GM12878 (cell line): Measurements from ENCODE around the gene CDH4. TPM values are rescaled to one million over a fixed set of nuclear protein-coding genes. Genes with fewer than 3 reads are reported as not detected.

Source experiments
- ATAC-seq: fragments of 200-7000 bp; cut with Tn5 transposase; 3 replicates; pipeline ENCODE4 v1.9.1; 2020; ENCODE audit warnings: mild to moderate bottlenecking, moderate library complexity
- BruUV-seq: library from RNA; stranded (reverse); fragments of 400-500 nt; replicated peaks from 2 replicates; lab custom pipeline; 2021; lab: Mats Ljungman, UMichigan
- CTCF ChIA-PET: fragments of 300-600 bp; sonication (Branson Sonifier 250); formaldehyde crosslinking; extraction: SDS; loops from one replicate; lab custom pipeline; 2021; ENCODE audit warnings: inconsistent platforms; lab: Yijun Ruan, JAX
- POLR2A ChIA-PET: fragments of 350-600 bp; formaldehyde crosslinking; extraction: SDS; loops from one replicate; lab custom pipeline; 2021; ENCODE audit warnings: inconsistent platforms; lab: Charles Lee
- RAD21 ChIA-PET: fragments of 300-600 bp; sonication (Branson Sonifier 250); formaldehyde crosslinking; loops from one replicate; lab custom pipeline; 2023; ENCODE audit warnings: antibody characterized with exemption; ENCODE audit not compliant: unreplicated experiment; lab: Charles Lee
- SMC1A ChIA-PET: fragments of 300-600 bp; sonication (Branson Sonifier 250); formaldehyde crosslinking; loops from one replicate; lab custom pipeline; 2023; ENCODE audit not compliant: unreplicated experiment, uncharacterized antibody; lab: Charles Lee
- DNase-seq: peaks from one replicate; pipeline ENCODE4 v3.0.0-alpha.2; 2011; ENCODE audit warnings: low read depth, low spot score
- FAIRE-seq: peaks from 3 replicates; lab custom pipeline; 2011; peaks lifted over from hg19 to GRCh38; lab: Jason Lieb, UNC
- H2AFZ ChIP-seq: 2 replicates; pipeline ENCODE4 v1.6.0; 2011; ENCODE audit warnings: low read depth, low read length, control low read depth; ENCODE audit not compliant: control insufficient read depth
- H3K27ac ChIP-seq: 2 replicates; pipeline ENCODE4 v1.5.1; 2011; ENCODE audit warnings: control low read depth; ENCODE audit not compliant: control insufficient read depth, insufficient read depth
- H3K27me3 ChIP-seq, 2 experiments: replicated peaks in 1 of 2; 2 replicates each; pipeline versions ENCODE4 v1.6.0 to v1.6.1; 2011; ENCODE audit warnings: low read length in 1 of 2; ENCODE audit not compliant: control insufficient read depth in 2 of 2, insufficient read depth in 2 of 2
- H3K36me3 ChIP-seq, 2 experiments: 2 replicates each; pipeline ENCODE4 v1.5.1; 2011; ENCODE audit warnings: low read length in 1 of 2; ENCODE audit not compliant: control insufficient read depth in 2 of 2, insufficient read depth in 2 of 2
- H3K4me1 ChIP-seq: 2 replicates; pipeline ENCODE4 v1.6.1; 2011; ENCODE audit warnings: mild to moderate bottlenecking, low read length, moderate library complexity, mixed read lengths; ENCODE audit not compliant: control insufficient read depth, insufficient read depth
- H3K4me2 ChIP-seq: 2 replicates; pipeline ENCODE4 v1.6.0; 2011; ENCODE audit warnings: control low read depth; ENCODE audit not compliant: control insufficient read depth, insufficient read depth
- H3K4me3 ChIP-seq: fragments of 200-600 bp; sonication (generic); 2 replicates; pipeline ENCODE4 v1.5.1; 2016
- H3K79me2 ChIP-seq: 2 replicates; pipeline ENCODE4 v1.6.0; 2011; ENCODE audit warnings: low read length; ENCODE audit not compliant: control insufficient read depth, insufficient read depth
- H3K9ac ChIP-seq: 2 replicates; pipeline ENCODE4 v1.8.0; 2011; ENCODE audit warnings: low read length, control low read depth, mixed read lengths; ENCODE audit not compliant: control insufficient read depth, insufficient read depth
- H3K9me3 ChIP-seq: replicated peaks from 3 replicates; pipeline ENCODE4 v1.5.1; 2011; ENCODE audit warnings: mild to moderate bottlenecking, low read length; ENCODE audit not compliant: control insufficient read depth, insufficient read depth
- H4K20me1 ChIP-seq: 2 replicates; pipeline ENCODE4 v1.6.0; 2011; ENCODE audit not compliant: control insufficient read depth, insufficient read depth
- ATF2 ChIP-seq: IDR thresholded peaks from 2 replicates; pipeline ENCODE4 v1.6.1; 2012; ENCODE audit warnings: low read length, inconsistent platforms
- ATF3 ChIP-seq: IDR thresholded peaks from 2 replicates; pipeline ENCODE4 v1.6.1; 2011; ENCODE audit warnings: low read depth, mild to moderate bottlenecking, low read length, moderate library complexity, borderline replicate concordance; ENCODE audit errors: extremely low read depth
- BRCA1 ChIP-seq: IDR thresholded peaks from 2 replicates; pipeline ENCODE4 v1.6.1; 2011; ENCODE audit warnings: low read depth, low read length, improper control_type of control experiment
- E4F1 ChIP-seq: fragments of 450-650 bp; IDR thresholded peaks from 2 replicates; pipeline ENCODE4 v1.6.1; 2018; ENCODE audit warnings: borderline replicate concordance, mild to moderate bottlenecking; ENCODE audit not compliant: partially characterized antibody
- EED ChIP-seq: sonication (generic); IDR thresholded peaks from 2 replicates; pipeline ENCODE4 v1.6.1; 2016; ENCODE audit warnings: antibody characterized with exemption, low read depth
- IKZF1 ChIP-seq: fragments of 450-650 bp; conservative IDR thresholded peaks from 2 replicates; pipeline ENCODE4 v1.6.1; 2017; ENCODE audit warnings: antibody characterized with exemption, mild to moderate bottlenecking
- RBBP5 ChIP-seq: fragments of 200-600 bp; sonication (generic); conservative IDR thresholded peaks from 2 replicates; pipeline ENCODE4 v1.6.1; 2016
- RELB ChIP-seq: fragments of 450-650 bp; IDR thresholded peaks from 2 replicates; pipeline ENCODE4 v1.6.1; 2017; ENCODE audit warnings: low read depth, mild to moderate bottlenecking, moderate library complexity
- RUNX3 ChIP-seq: IDR thresholded peaks from 2 replicates; pipeline ENCODE4 v1.6.1; 2012; ENCODE audit warnings: low read length, inconsistent platforms
- SKIL ChIP-seq: fragments of 450-650 bp; IDR thresholded peaks from 2 replicates; pipeline ENCODE4 v1.6.1; 2017; ENCODE audit warnings: mild to moderate bottlenecking, low read depth, inconsistent platforms; ENCODE audit not compliant: poor library complexity, severe bottlenecking
- STAT3 ChIP-seq: IDR thresholded peaks from 2 replicates; pipeline ENCODE4 v1.6.1; 2011; ENCODE audit warnings: low read depth, low read length, improper control_type of control experiment
- TBL1XR1 ChIP-seq: IDR thresholded peaks from 2 replicates; pipeline ENCODE4 v1.6.1; 2012; ENCODE audit warnings: low read depth, low read length, improper control_type of control experiment
- ZSCAN29 ChIP-seq: fragments of 450-650 bp; IDR thresholded peaks from 2 replicates; pipeline ENCODE4 v1.6.1; 2017; ENCODE audit warnings: mild to moderate bottlenecking, moderate library complexity
- WGBS: methylation state at CpG from one replicate; pipeline ENCODE4 v1.1.6; 2016; ENCODE audit warnings: low lambda C conversion rate; ENCODE audit not compliant: insufficient replicate concordance, insufficient coverage; ENCODE audit errors: missing lambda C conversion rate; 5-methylcytosine and 5-hydroxymethylcytosine counted together
- in situ Hi-C: fragments of 300-500 bp; cut with MboI; formaldehyde crosslinking; loops from 9 replicates; pipeline ENCODE4 v1.14.3; 2018; ENCODE audit warnings: mixed read lengths
- intact Hi-C: fragments of 100-400 bp; cut with micrococcal nuclease; formaldehyde crosslinking; loops from one replicate; pipeline ENCODE4 v1.14.2; 2022; ENCODE audit not compliant: unreplicated experiment
- polyA plus RNA-seq, 11 experiments: library from polyadenylated mRNA; depleted of rRNA in 4 of 11; unstranded in 6 of 11; stranded (reverse) in 5 of 11; fragments of >200 nt; fragmentation: Nextera tagmentation in 4 of 11; fragmentation: Illumina TruSeq in 1 of 11; extraction: Ambion mirVana in 4 of 11; extraction: Trizol in 1 of 11; gene quantifications; 1 replicate in 1 of 11; 2 replicates in 10 of 11; pipeline versions ENCODE4 v1.2.1 to v1.2.3, GENCODE V29; 2011 to 2016; ENCODE audit warnings: inconsistent platforms in 2 of 11, missing spikeins in 2 of 11, low read depth in 1 of 11
- total RNA-seq, 4 experiments: library from RNA; depleted of rRNA in 3 of 4; stranded (reverse); fragments of >200 nt in 3 of 4; fragmentation: Illumina TruSeq in 1 of 4; extraction: Trizol in 1 of 4; gene quantifications; 2 replicates each; pipeline versions ENCODE4 v1.2.1 to v1.2.3, GENCODE V29; 2013 to 2021

Gene CDH4
- total and polyA plus RNA-seq, 10 of the 15 experiments (the other 5 are each of a cell fraction or from before 2014, with no cell fraction given), result not detected

GRCh38 chr20:61433176-61433575 lies 181.1 kb downstream of the CDH4 start:
- no peak for TF ChIP-seq RBBP5
- no peak for TF ChIP-seq STAT3
- TF ChIP-seq ATF2, result no peak
- no peak for TF ChIP-seq BRCA1
- no peak for TF ChIP-seq SKIL
- TF ChIP-seq ATF3, result no peak
- no peak for TF ChIP-seq EED
- no peak for TF ChIP-seq IKZF1
- TF ChIP-seq TBL1XR1, result no peak
- no peak for TF ChIP-seq ZSCAN29
- TF ChIP-seq E4F1, result no peak
- TF ChIP-seq RELB, result no peak
- TF ChIP-seq RUNX3, result no peak
- ChIA-PET RAD21 (no interaction called here), POLR2A (no interaction called here), SMC1A (no interaction called here), CTCF (no interaction called here)
- Histone ChIP-seq H3K36me3 (no peaks in the 10 kb centered on the region), H3K9ac (no peak overlapping the region), H3K9me3 (no peaks in the 10 kb centered on the region; the same call in 2 of the 3 replicates), H3K4me2 (no peak overlapping the region), H3K4me3 (no peak overlapping the region), H3K27me3 (no peaks in the 10 kb centered on the region), H3K4me1 (no peaks in the 10 kb centered on the region), H2AFZ (no peak overlapping the region), H3K27ac (no peak overlapping the region), H3K79me2 (no peaks in the 10 kb centered on the region), H4K20me1 (no peaks in the 10 kb centered on the region)
- ATAC-seq (no peak), DNase-seq (no peak), FAIRE-seq (no peak)
- 54% methylated on average over 10 of the region's 10 CpGs for WGBS
- in situ Hi-C loops (loop anchor here (25.0 kb wide), 1 partner anchor 446 kb away; no protein-coding TSS in a partner anchor), intact Hi-C loops (no loop called here)
- BruUV-seq, result no TSS peak
